ENCODE measurements around the gene ALPK1. TPM values are rescaled to one million over a fixed set of nuclear protein-coding genes. Genes with fewer than 3 reads are reported as not detected.

Gene ALPK1
- total RNA-seq, 1 donor from 2014 or later = 40.1 TPM

DNA sequence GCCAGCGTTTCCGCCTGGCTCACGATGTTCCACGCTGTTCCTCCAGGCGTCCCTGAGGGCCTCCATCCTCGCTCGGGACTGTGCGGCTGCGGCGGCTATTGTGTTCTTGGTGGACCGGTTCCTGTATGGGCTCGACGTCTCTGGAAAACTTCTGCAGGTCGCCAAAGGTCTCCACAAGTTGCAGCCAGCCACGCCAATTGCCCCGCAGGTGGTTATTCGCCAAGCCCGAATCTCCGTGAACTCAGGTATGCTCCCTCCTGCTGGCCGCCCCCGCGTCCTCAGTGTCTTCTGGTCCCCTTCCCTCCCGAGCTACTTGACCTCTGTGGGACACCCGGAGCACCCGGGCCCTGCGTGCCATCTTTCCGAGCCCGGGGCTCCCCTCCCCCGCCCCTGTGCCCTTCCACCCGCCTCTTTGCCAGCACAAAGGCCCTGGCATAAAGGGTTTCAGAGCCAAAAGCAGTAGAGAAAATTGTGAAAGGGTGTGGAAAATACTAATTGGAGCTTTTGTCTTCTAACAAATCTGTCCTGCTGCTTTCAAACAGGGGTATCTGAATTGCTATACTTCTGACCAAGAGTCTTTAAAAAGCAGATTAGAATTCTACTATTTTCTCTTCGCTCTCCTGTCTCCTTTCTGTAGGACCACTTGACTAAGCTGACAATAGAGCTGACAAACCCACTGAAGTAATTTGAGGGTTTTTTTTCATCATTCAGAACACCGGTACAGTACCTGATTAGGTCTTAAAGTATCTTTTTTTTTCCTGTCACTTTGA is 114.8 kb downstream of the ALPK1 start:
- H3K27me3 ChIP-seq (ENCODE audit: low read depth) = no peaks in the 10 kb centered on the region
- no peaks in the 10 kb centered on the region for H3K4me1 ChIP-seq
- intact Hi-C loops (cut with DNase I) = no loop called here
- H3K9me3 ChIP-seq = no peaks in the 10 kb centered on the region
- no peak overlapping the region for H3K4me3 ChIP-seq
- H3K36me3 ChIP-seq = peaks cover 35% of the 10 kb centered on the region
- DNase-seq = no peak
- H3K27ac ChIP-seq = no peak overlapping the region
- TF ChIP-seq, protein P1, sequence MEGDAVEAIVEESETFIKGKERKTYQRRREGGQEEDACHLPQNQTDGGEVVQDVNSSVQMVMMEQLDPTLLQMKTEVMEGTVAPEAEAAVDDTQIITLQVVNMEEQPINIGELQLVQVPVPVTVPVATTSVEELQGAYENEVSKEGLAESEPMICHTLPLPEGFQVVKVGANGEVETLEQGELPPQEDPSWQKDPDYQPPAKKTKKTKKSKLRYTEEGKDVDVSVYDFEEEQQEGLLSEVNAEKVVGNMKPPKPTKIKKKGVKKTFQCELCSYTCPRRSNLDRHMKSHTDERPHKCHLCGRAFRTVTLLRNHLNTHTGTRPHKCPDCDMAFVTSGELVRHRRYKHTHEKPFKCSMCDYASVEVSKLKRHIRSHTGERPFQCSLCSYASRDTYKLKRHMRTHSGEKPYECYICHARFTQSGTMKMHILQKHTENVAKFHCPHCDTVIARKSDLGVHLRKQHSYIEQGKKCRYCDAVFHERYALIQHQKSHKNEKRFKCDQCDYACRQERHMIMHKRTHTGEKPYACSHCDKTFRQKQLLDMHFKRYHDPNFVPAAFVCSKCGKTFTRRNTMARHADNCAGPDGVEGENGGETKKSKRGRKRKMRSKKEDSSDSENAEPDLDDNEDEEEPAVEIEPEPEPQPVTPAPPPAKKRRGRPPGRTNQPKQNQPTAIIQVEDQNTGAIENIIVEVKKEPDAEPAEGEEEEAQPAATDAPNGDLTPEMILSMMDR (IDR thresholded peaks at IDR 0.05) = no peak
- ATAC-seq = no peak

DNA sequence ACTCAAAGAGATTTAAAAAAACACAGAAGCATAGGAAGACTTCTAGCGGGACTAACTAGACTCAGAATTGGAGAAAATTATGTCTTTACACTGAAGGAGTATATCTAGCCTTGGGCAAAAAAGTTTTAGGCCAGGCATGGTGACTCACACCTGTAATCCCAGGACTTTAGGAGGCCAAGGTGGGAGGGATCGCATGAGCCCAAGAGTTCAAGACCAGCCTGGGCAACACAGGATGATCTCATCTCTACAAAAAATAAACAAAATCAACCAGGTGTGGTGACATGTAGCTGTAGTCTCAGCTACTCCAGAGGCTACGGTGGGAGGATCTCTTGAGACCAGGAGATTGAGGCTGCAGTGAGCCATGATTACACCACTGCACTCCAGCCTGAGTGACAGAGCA is 119.3 kb downstream of the ALPK1 start:
- Histone ChIP-seq H3K36me3 (peaks cover 35% of the 10 kb centered on the region), H3K4me1 (no peaks in the 10 kb centered on the region)
- intact Hi-C loops (cut with DNase I) = no loop called here

DNA sequence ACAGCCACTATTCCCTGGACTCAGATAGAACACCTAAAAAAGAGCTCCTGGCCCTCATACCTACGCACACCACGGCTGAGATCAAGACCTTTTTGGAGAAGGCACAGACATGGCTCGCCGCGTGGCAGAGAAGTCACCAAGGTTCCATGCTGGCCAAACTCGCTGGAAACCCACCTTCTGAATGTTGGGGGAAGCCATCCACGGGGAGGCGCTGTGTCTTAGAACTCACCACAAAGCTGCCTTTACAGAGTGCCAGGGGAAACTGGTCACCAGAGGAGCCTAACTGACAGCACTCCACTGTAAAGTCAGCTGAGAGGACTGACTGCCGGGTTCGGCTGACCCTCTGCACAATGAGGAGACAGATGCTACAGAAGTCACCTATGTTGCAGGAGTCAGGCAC is 120.9 kb downstream of the ALPK1 start:
- Histone ChIP-seq H3K4me1 (no peaks in the 10 kb centered on the region), H3K36me3 (peaks cover 19% of the 10 kb centered on the region), H3K27me3 (ENCODE audit: low read depth) (no peaks in the 10 kb centered on the region), H3K4me3 (no peak overlapping the region), H3K9me3 (no peaks in the 10 kb centered on the region), H3K27ac (no peak overlapping the region)
- no peak for ATAC-seq
- TF ChIP-seq, protein P1 (IDR thresholded peaks at IDR 0.05) = no peak
- DNase-seq = no peak
- intact Hi-C loops (cut with DNase I) = no loop called here

More for the DNA sequence above, 119.3 kb downstream of the ALPK1 start:
- DNase-seq (no peak), ATAC-seq (no peak)
- Histone ChIP-seq H3K27ac (no peak overlapping the region), H3K27me3 (ENCODE audit: low read depth) (no peaks in the 10 kb centered on the region), H3K4me3 (no peak overlapping the region), H3K9me3 (no peaks in the 10 kb centered on the region)
- TF ChIP-seq, protein P1 (IDR thresholded peaks at IDR 0.05) = no peak

DNA sequence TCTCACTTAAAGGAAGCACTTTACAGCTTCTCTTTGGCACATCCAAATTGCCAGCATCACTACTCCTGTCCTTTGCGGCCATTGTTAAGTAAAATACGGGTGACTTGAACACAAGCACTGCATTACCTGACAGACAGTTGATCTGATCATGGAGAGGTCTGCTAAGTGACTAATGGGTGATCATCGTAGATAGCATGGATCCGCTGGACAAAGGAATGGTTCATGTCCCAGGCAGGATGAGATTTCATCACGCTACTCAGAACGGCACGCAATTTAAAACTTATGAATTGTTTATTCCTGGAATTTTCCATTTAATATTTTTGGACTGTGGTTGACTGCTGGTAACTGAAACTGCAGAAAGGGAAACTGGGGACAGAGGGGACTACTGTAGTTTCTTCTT is 124.7 kb downstream of the ALPK1 start:
- DNase-seq (no peak), ATAC-seq (no peak)
- H3K27me3 ChIP-seq (ENCODE audit: low read depth) = no peaks in the 10 kb centered on the region
- H3K27ac ChIP-seq = no peak overlapping the region
- peaks cover 8% of the 10 kb centered on the region for H3K36me3 ChIP-seq
- no peak overlapping the region for H3K4me3 ChIP-seq
- intact Hi-C loops (cut with DNase I) = no loop called here
- H3K9me3 ChIP-seq = no peaks in the 10 kb centered on the region
- H3K4me1 ChIP-seq = no peaks in the 10 kb centered on the region
- TF ChIP-seq, protein P1 (IDR thresholded peaks at IDR 0.05) = no peak

DNA sequence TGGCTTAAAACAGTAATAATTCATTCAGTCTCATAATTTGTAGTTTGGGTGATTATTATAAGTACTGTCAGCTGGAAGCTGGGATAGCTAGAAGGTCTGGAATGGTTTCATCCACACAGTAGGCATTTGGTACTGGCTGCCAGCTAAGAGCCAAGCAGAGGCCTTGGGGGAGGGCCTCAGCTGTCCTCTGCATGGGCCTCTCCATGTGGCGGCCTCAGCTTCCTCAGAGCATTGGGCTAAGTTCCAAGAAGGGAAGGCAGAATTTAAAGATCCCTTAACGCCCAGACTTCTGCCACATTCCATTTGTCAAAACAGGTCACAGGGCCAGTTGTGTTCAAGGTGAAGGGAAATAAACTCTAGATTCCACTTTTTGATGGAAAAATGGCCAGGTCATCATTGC is 125.5 kb downstream of the ALPK1 start:
- TF ChIP-seq, protein P1 (IDR thresholded peaks at IDR 0.05) = no peak
- Histone ChIP-seq H3K27me3 (ENCODE audit: low read depth) (no peaks in the 10 kb centered on the region), H3K4me3 (no peak overlapping the region), H3K4me1 (no peaks in the 10 kb centered on the region), H3K9me3 (no peaks in the 10 kb centered on the region), H3K27ac (no peak overlapping the region), H3K36me3 (peaks cover 13% of the 10 kb centered on the region)
- ATAC-seq (no peak), DNase-seq (no peak)
- intact Hi-C loops (cut with DNase I) = no loop called here
